ENCODE results near the gene ARHGAP15.

Gene ARHGAP15

DNA sequence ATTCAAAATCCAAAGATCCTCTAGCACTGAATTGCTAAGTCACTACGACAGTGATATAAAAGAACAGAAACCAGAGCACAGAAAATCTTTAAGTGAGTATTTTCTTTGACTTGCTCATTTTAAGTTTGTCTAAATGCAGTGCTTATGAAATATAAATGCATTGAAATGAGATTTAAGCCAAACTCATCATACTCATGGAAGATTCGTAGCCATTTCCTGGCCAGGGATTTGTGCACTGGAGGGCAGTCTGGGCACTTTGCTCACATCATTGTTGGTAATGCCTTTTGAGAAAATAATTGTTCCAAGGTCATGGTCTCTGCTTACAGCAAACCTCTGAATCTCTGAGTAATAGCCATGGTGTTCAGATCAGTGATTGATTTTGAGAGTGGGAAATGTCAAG lies 307.7 kb downstream of the ARHGAP15 start:
- Mint-ChIP-seq H3K27ac (no peak overlapping the region), H3K9me3 (ENCODE audit: low read depth) (no peaks in the 10 kb centered on the region), H3K4me3 (no peak overlapping the region), H3K27me3 (no peaks in the 10 kb centered on the region), H3K4me1 (ENCODE audit: low read depth) (peaks cover 11% of the 10 kb centered on the region), H3K36me3 (peaks cover 3% of the 10 kb centered on the region)

DNA sequence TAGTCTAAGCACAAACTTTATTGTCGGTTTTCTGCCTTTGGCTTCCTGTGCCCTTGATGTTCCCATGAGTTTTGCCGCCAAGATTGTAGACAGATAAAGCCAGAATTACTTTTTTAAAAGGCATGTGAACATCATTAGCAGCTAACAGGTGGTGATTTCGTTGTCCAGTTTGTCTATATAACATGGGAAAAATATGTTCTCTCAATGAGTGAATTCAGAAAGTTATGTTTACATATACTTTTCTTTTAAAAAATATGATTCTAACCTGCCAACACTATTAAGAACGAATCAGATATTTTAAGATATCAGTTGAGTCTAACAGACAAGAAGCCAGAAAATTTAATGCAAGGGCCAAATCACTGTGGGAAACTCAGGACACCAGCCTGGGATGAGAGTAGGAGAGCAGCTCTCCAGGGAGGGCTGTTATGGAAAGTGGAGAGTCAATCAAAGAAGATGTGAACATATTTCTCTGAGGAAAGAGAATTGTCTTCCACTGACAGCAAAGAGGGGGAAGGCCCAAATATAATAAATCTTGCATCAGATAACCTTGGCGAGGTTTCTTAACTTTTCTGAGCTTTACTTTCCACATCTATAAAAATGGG lies 311.3 kb downstream of the ARHGAP15 start:
- Mint-ChIP-seq H3K9me3 (ENCODE audit: low read depth) (no peaks in the 10 kb centered on the region), H3K4me1 (ENCODE audit: low read depth) (peaks cover 6% of the 10 kb centered on the region), H3K27me3 (no peaks in the 10 kb centered on the region), H3K36me3 (peaks cover 15% of the 10 kb centered on the region), H3K4me3 (no peak overlapping the region), H3K27ac (peak overlapping the region; percentile 47)

DNA sequence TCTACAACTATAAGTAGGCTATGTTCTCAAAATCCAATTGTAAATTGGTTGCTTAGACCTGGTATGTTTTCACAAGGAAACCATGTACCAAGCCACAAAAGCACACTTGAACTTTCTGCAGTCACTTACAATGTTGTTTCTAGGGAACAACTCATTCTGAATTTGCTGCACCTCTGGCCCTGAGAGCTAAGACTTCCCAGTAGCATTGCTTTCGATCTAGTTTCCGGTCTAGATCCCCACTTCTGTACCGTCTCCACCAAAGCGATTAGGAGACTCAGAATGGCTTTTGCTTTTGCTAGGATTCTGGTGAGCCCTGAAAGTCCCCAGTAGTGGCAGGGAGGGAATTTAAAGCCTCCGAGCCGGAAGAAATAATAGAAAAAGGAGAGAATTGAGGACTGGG lies 313.0 kb downstream of the ARHGAP15 start:
- H3K27me3 Mint-ChIP-seq: no peaks in the 10 kb centered on the region
- H3K9me3 Mint-ChIP-seq (ENCODE audit: low read depth): no peaks in the 10 kb centered on the region
- H3K4me1 Mint-ChIP-seq (ENCODE audit: low read depth): peaks cover 6% of the 10 kb centered on the region

GRCh38 chr2:143451642-143452281 lies 322.5 kb downstream of the ARHGAP15 start:
- H3K4me1 Mint-ChIP-seq (ENCODE audit: low read depth): peaks cover 63% of the 10 kb centered on the region
- H3K27me3 Mint-ChIP-seq: no peaks in the 10 kb centered on the region
- H3K4me3 Mint-ChIP-seq: peak overlapping the region; percentile 36
- H3K27ac Mint-ChIP-seq: peak overlapping the region; percentile 31
- peaks cover 24% of the 10 kb centered on the region for H3K36me3 Mint-ChIP-seq
- H3K9me3 Mint-ChIP-seq (ENCODE audit: low read depth): no peaks in the 10 kb centered on the region

More for the DNA sequence above, 313.0 kb downstream of the ARHGAP15 start:
- H3K27ac Mint-ChIP-seq: no peak overlapping the region
- H3K4me3 Mint-ChIP-seq: no peak overlapping the region
- H3K36me3 Mint-ChIP-seq: peaks cover 16% of the 10 kb centered on the region

- H3K4me3 Mint-ChIP-seq: no peak overlapping the region
- peaks cover 57% of the 10 kb centered on the region for H3K4me1 Mint-ChIP-seq (ENCODE audit: low read depth)
- H3K27me3 Mint-ChIP-seq: no peaks in the 10 kb centered on the region
- H3K27ac Mint-ChIP-seq: no peak overlapping the region
- no peaks in the 10 kb centered on the region for H3K9me3 Mint-ChIP-seq (ENCODE audit: low read depth)
- H3K36me3 Mint-ChIP-seq: peaks cover 23% of the 10 kb centered on the region
These were observed 323.7 kb downstream of the ARHGAP15 start for GRCh38 chr2:143452817-143453451.

DNA sequence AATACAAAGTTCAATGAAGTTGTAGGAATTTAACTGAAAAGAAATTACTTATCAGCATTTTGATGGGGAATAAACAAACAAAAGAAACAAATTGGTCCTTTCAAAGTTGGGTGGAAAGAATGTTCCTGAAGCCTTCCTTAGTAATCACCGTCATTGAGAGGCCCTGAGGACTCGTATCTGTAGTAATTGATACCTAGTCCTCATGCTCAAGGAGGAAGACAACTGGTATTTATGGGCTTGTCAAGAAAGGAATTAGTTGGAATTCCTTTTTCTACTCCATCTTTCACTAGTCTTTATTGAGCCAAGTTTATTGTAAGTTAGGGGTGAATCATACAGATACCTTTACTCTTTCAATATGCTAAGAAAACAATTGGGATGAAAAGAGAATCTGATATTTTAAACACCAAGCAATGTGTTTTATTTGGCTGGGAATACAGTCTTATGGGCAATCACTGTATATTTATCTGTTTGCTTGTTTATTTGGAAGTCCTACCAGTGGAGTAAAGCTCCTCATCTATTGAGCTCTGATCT lies 324.8 kb downstream of the ARHGAP15 start:
- Mint-ChIP-seq H3K4me1 (ENCODE audit: low read depth) (peaks cover 51% of the 10 kb centered on the region), H3K27ac (no peak overlapping the region), H3K4me3 (no peak overlapping the region), H3K36me3 (peaks cover 22% of the 10 kb centered on the region), H3K27me3 (no peaks in the 10 kb centered on the region), H3K9me3 (ENCODE audit: low read depth) (no peaks in the 10 kb centered on the region)

DNA sequence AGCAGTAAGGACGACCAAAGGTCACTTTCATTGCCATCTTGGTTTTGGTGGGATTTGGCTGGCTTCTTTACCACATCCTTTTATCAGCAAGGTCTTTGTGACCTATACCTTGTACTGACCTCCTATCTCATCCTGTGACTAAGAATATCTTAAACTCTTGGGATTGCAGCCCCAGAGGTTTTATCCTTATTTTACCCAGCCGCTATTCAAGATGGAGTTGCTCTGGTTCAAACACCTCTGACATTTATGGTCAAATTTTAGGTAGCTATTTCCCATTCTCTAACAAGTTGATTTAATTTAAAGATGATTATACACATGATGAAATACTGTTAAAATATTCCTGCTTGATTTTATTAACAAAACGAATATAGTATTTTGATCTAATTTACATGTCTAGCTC lies 326.1 kb downstream of the ARHGAP15 start:
- H3K9me3 Mint-ChIP-seq (ENCODE audit: low read depth): no peaks in the 10 kb centered on the region
- no peak overlapping the region for H3K4me3 Mint-ChIP-seq
- H3K4me1 Mint-ChIP-seq (ENCODE audit: low read depth): peaks cover 40% of the 10 kb centered on the region
- H3K27ac Mint-ChIP-seq: no peak overlapping the region
- H3K27me3 Mint-ChIP-seq: no peaks in the 10 kb centered on the region
- peaks cover 26% of the 10 kb centered on the region for H3K36me3 Mint-ChIP-seq

DNA sequence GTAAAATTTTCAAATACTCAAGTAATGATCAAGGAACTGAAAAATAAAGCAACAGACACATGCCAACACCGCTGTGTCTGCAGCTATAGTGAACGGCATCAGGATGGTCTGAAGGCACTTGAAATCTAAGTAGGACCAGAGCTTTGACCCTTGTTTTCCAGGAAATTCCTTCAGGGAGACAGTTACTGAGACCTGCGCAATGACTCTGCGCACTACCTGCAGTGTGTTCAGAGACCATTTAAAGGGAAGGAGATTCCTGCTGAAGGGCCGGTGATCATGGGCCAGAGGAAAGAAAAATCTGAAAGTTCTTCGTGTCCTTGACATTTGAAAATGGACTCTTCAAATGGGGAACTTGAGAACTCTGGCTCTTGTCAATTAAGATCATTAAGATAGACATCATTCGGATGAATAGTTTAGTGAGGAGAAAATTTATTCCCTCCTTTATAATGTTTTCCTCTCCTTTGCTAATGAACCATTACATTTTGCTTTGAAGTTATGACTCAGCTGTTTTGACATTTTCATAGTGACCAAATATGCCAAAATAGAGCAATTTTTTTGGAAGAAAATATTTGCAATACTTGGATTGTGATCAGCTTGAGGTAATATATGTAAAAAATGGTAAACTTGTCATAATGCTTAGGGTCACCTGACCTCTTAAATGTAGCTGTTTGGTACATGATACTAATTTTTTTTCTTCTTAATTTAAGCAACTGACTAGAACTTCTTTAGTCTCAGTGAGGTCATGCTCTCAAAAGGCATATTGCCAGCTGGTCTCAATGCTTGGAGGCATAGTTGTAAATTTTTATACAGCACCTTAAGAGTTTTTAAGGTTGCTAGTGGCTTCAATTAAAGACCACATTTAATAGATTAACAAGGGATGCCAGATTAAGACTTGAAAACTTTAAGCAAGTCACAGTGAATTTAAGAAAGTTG lies 329.3 kb downstream of the ARHGAP15 start:
- H3K27ac Mint-ChIP-seq: no peak overlapping the region
- H3K4me3 Mint-ChIP-seq: no peak overlapping the region
- peaks cover 13% of the 10 kb centered on the region for H3K4me1 Mint-ChIP-seq (ENCODE audit: low read depth)
- H3K27me3 Mint-ChIP-seq: no peaks in the 10 kb centered on the region
- H3K36me3 Mint-ChIP-seq: peaks cover 25% of the 10 kb centered on the region
- no peaks in the 10 kb centered on the region for H3K9me3 Mint-ChIP-seq (ENCODE audit: low read depth)

DNA sequence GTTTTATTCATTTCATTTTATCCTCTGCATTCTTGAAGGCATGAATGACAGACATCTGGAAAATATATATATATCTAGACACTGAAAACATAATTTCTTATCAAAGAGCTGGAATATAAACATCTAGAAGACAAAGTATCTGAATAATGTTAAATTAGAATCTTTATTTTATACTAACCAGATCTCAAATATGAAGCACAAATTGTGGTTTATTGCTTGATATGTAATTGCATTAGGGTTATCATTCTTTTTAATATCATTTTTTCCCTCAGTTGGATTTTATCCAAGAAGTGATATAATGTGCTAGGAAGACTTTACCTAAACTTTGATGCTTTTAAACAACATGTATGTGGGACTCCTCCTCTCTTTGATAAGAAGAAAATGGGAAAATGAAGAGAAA lies 331.2 kb downstream of the ARHGAP15 start:
- peaks cover 7% of the 10 kb centered on the region for H3K4me1 Mint-ChIP-seq (ENCODE audit: low read depth)
- no peaks in the 10 kb centered on the region for H3K9me3 Mint-ChIP-seq (ENCODE audit: low read depth)
- no peak overlapping the region for H3K27ac Mint-ChIP-seq

GRCh38 chr2:143463719-143464118 lies 334.5 kb downstream of the ARHGAP15 start:
- peaks cover 8% of the 10 kb centered on the region for H3K36me3 Mint-ChIP-seq

More for the DNA sequence above, 331.2 kb downstream of the ARHGAP15 start:
- Mint-ChIP-seq H3K36me3 (peaks cover 12% of the 10 kb centered on the region), H3K27me3 (no peaks in the 10 kb centered on the region), H3K4me3 (no peak overlapping the region)

DNA sequence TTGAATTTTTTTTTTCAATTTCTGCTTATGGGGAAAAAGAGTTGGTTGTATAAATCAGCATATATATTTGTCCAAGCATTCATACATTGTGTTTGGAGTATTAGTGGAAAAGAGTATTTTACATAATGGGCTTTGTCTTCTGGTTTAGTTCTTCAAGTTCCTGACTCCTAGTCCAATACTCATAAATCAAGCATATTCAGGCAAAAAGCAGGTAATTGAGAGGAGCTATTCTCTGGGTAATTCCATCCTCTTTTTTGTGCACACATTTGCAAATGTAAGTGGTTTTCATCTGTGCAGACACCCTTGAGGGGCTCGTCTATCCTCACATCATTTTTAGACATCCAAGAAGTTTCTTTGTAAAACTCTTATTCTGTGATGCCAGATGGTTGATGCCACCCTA lies 337.2 kb downstream of the ARHGAP15 start:
- peaks cover 6% of the 10 kb centered on the region for H3K36me3 Mint-ChIP-seq
- no peak overlapping the region for H3K27ac Mint-ChIP-seq
- H3K4me1 Mint-ChIP-seq (ENCODE audit: low read depth): peaks cover 30% of the 10 kb centered on the region
- no peak overlapping the region for H3K4me3 Mint-ChIP-seq
- H3K27me3 Mint-ChIP-seq: no peaks in the 10 kb centered on the region
- H3K9me3 Mint-ChIP-seq (ENCODE audit: low read depth): no peaks in the 10 kb centered on the region

More at GRCh38 chr2:143463719-143464118, 334.5 kb downstream of the ARHGAP15 start:
- Mint-ChIP-seq H3K27ac (no peak overlapping the region), H3K4me3 (no peak overlapping the region), H3K4me1 (ENCODE audit: low read depth) (peaks cover 21% of the 10 kb centered on the region), H3K27me3 (no peaks in the 10 kb centered on the region), H3K9me3 (ENCODE audit: low read depth) (no peaks in the 10 kb centered on the region)

DNA sequence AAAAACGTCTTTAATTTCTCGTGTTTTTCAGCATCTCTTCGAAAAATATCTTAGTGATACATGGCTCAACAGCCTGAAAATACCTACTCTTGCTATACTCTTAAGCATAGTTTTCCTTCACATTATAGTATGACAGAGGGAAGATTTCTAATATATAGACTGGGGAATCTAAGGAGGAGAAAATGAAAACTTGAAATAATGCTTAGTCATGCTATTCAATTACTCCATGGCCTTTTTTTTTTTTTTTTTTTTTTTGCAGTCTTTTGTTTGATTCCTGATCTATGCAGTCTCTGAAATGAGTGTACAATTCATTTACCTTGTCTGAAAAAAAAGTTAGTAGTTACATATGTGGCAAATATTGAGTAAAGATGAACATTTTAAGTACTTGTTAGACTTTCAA lies 337.8 kb downstream of the ARHGAP15 start:
- Mint-ChIP-seq H3K4me3 (no peak overlapping the region), H3K4me1 (ENCODE audit: low read depth) (peaks cover 30% of the 10 kb centered on the region), H3K27me3 (no peaks in the 10 kb centered on the region), H3K36me3 (peaks cover 8% of the 10 kb centered on the region), H3K9me3 (ENCODE audit: low read depth) (no peaks in the 10 kb centered on the region), H3K27ac (no peak overlapping the region)

GRCh38 chr2:143468341-143468888 lies 339.2 kb downstream of the ARHGAP15 start:
- Mint-ChIP-seq H3K9me3 (ENCODE audit: low read depth) (no peaks in the 10 kb centered on the region), H3K4me3 (peak overlapping the region; percentile 1), H3K27me3 (no peaks in the 10 kb centered on the region), H3K4me1 (ENCODE audit: low read depth) (peaks cover 33% of the 10 kb centered on the region), H3K36me3 (peaks cover 8% of the 10 kb centered on the region), H3K27ac (peak overlapping the region; percentile 79)

DNA sequence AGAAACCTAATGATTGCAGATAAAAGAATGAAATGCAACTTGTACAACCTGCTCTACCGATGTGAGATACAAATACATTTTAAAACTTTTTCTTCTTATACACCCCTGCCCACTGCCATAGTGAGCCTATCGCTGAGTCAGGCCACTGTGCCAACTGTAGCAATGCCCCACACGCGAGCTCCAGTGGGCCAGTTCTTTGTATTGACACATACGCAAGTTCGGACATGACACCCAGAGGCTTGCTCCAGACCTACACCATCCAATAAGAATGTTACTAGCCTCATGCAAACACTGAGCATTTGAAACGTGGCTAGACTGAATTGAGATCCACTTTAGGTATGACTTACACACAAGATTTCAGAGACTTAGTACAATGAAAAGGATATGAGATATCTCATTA lies 340.1 kb downstream of the ARHGAP15 start:
- Mint-ChIP-seq H3K9me3 (ENCODE audit: low read depth) (no peaks in the 10 kb centered on the region), H3K36me3 (peaks cover 8% of the 10 kb centered on the region), H3K27ac (no peak overlapping the region)

More for the DNA sequence above, 340.1 kb downstream of the ARHGAP15 start:
- peaks cover 34% of the 10 kb centered on the region for H3K4me1 Mint-ChIP-seq (ENCODE audit: low read depth)
- H3K4me3 Mint-ChIP-seq: no peak overlapping the region
- H3K27me3 Mint-ChIP-seq: no peaks in the 10 kb centered on the region
